Fibroblast of lung (primary cell): ENCODE results near the gene RNASE12. TPM values are rescaled to one million over a fixed set of nuclear protein-coding genes. Genes with fewer than 3 reads are reported as not detected.
A peak's percentile ranks its signal among the peaks of the same experiment; 100 is the strongest.

Experiments
- DNase-seq, 2 donors: peaks; one replicate each; pipeline versions ENCODE4 v3.0.0 to v3.0.0-alpha.2; 2010; ENCODE audit warnings: low read depth in 2 of 2
- H2AFZ ChIP-seq: 2 replicates; pipeline ENCODE4 v1.5.1; 2012; ENCODE audit warnings: low read length, control low read depth, inconsistent platforms
- H3K27ac ChIP-seq: 2 replicates; pipeline ENCODE4 v1.5.1; 2011; ENCODE audit warnings: low read length, control low read depth; ENCODE audit not compliant: insufficient read depth
- H3K27me3 ChIP-seq: 2 replicates; pipeline ENCODE4 v1.5.1; 2011; ENCODE audit warnings: mild to moderate bottlenecking, low read length; ENCODE audit not compliant: control insufficient read depth, insufficient read depth
- H3K36me3 ChIP-seq: 2 replicates; pipeline ENCODE4 v1.5.1; 2011; ENCODE audit warnings: low read length; ENCODE audit not compliant: control insufficient read depth, insufficient read depth
- H3K4me1 ChIP-seq: 2 replicates; pipeline ENCODE4 v1.5.1; 2011; ENCODE audit warnings: low read length; ENCODE audit not compliant: control insufficient read depth, insufficient read depth; ENCODE audit errors: extremely low read depth
- H3K4me2 ChIP-seq: 2 replicates; pipeline ENCODE4 v1.5.1; 2011; ENCODE audit warnings: low read length, control low read depth; ENCODE audit not compliant: insufficient read depth; ENCODE audit errors: extremely low read depth
- H3K4me3 ChIP-seq, 4 experiments: fragments of 200-600 bp in 1 of 4; sonication (generic) in 1 of 4; replicated peaks in 1 of 4; 2 replicates each; pipeline ENCODE4 v1.5.1; 2011 to 2016; ENCODE audit warnings: low read length in 4 of 4, low read depth in 3 of 4, mild to moderate bottlenecking in 3 of 4, control low read depth in 2 of 4, inconsistent platforms in 1 of 4, mixed read lengths in 1 of 4; ENCODE audit not compliant: insufficient read depth in 1 of 4; ENCODE audit errors: control extremely low read depth in 1 of 4
- H3K79me2 ChIP-seq: 2 replicates; pipeline ENCODE4 v1.5.1; 2012; ENCODE audit warnings: mild to moderate bottlenecking, low read length, inconsistent platforms; ENCODE audit not compliant: control insufficient read depth, insufficient read depth
- H3K9ac ChIP-seq: 2 replicates; pipeline ENCODE4 v1.5.1; 2011; ENCODE audit warnings: mild to moderate bottlenecking, low read length, control low read depth; ENCODE audit not compliant: insufficient read depth
- H3K9me3 ChIP-seq: 2 replicates; pipeline ENCODE4 v1.5.1; 2012; ENCODE audit warnings: low read depth, low read length; ENCODE audit not compliant: control insufficient read depth, insufficient read depth
- H4K20me1 ChIP-seq: 2 replicates; pipeline ENCODE4 v1.5.1; 2011; ENCODE audit warnings: low read length; ENCODE audit not compliant: control insufficient read depth, insufficient read depth; ENCODE audit errors: extremely low read depth
- EZH2 ChIP-seq: IDR thresholded peaks from 2 replicates; pipeline ENCODE4 v1.5.1; 2012; ENCODE audit warnings: low read length, control low read depth, mild to moderate bottlenecking; ENCODE audit errors: missing control alignments
- polyA plus RNA-seq, 2 donors: library from polyadenylated mRNA; depleted of rRNA in 1 of 2; stranded (reverse) in 1 of 2; unstranded in 1 of 2; fragments of >200 nt; gene quantifications; 2 replicates each; pipeline ENCODE4 v1.2.1, GENCODE V29; 2011 to 2012; ENCODE audit warnings: missing spikeins in 1 of 2
- total RNA-seq: library from RNA; depleted of rRNA; stranded (reverse); fragments of >200 nt; gene quantifications from 2 replicates; pipeline ENCODE4 v1.2.1, GENCODE V29; 2014
- TF ChIP-seq, protein P1 (sequence below), 2 donors: IDR thresholded peaks in 1 of 2; conservative IDR thresholded peaks in 1 of 2; 1 replicate in 1 of 2; 2 replicates in 1 of 2; pipeline ENCODE4 v1.5.1; 2011 to 2012; ENCODE audit warnings: low read length in 2 of 2, control low read depth in 1 of 2, inconsistent platforms in 1 of 2, low read depth in 1 of 2, mild to moderate bottlenecking in 1 of 2

RNASE12 gene
- total and polyA plus RNA-seq, 2 donors (not counting 1 experiment from before 2014, with no cell fraction given) = not detected

DNA sequence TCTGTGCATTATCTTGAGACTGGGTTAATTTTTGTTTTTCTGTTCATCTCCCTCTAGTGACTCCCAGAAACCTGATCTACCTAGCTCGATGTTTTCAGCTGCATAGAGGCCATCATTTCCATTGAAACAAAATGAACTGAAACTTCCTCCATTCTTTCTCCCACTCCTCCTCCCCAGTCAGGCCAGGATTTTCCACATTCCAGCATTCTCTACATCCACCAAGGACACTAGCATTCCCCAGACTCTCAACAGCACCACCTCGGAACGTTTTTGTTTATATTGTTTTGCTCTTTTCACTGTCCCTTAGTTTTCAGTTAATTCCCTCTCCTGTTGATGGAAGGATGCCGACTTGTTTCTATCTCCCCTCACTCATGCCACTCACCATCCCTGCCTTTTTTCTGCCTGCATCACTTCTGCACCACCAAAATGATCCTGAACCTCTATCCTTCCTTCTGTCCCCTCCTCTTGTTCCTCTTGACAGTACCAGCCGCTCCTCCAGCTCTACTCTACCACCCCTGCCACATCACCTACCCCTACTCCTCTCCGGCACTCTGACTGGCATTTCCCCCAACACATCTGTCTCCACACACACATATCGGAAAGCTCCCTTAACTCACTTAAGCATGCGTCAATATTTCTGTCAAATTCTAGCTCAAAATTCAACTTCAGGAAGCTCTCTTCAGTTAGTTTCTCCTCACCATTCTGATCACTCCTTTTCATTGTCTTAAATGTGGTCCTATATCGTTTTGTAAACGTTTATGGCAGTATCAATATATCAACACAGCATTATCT, 37.1 kb upstream of the RNASE12 start:
- TF ChIP-seq, protein P1, sequence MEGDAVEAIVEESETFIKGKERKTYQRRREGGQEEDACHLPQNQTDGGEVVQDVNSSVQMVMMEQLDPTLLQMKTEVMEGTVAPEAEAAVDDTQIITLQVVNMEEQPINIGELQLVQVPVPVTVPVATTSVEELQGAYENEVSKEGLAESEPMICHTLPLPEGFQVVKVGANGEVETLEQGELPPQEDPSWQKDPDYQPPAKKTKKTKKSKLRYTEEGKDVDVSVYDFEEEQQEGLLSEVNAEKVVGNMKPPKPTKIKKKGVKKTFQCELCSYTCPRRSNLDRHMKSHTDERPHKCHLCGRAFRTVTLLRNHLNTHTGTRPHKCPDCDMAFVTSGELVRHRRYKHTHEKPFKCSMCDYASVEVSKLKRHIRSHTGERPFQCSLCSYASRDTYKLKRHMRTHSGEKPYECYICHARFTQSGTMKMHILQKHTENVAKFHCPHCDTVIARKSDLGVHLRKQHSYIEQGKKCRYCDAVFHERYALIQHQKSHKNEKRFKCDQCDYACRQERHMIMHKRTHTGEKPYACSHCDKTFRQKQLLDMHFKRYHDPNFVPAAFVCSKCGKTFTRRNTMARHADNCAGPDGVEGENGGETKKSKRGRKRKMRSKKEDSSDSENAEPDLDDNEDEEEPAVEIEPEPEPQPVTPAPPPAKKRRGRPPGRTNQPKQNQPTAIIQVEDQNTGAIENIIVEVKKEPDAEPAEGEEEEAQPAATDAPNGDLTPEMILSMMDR (conservative IDR thresholded peaks at IDR 0.05 in 1 of 2, IDR thresholded peaks at IDR 0.05 in 1 of 2; ENCODE audit: low read depth in 1 of 2, low read length in 2 of 2) = no peak
- no peak for TF ChIP-seq EZH2
- no peaks in the 10 kb centered on the region for H3K9me3 ChIP-seq
- no peak overlapping the region for H3K4me2 ChIP-seq

DNA sequence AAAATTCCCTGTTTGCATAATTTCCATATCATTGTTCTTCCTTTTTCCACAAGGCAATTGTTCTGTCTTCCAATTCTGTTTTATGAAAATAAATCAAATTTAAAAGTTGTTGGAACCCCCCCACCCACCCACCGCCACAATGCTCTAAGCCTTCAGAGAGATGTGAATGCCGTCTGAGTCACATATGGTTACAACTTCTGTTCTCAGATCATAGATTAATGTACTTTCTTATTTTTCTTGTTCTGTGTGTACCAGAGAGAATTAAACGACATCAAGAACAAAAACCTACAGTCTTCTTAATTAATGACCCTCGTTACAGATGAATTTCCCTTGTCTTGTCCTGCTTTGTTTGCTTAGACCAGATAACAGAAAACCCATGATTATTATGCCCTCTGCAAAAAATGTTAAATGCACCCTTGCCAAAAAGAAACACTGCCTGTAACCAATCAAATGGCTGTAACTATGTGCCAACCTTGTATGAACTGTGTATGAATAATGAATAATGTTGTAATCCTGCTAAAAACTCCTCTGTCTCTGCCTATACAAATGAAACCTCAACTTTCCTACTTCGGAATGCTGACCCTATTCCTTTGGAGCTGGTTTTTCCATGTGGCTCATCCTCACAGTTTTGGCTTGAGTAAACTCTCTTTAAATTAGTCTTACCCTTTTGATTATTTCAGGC, 36.3 kb upstream of the RNASE12 start:
- H3K4me3 ChIP-seq = no peak overlapping the region
- H2AFZ ChIP-seq = no peak overlapping the region
- no peak overlapping the region for H3K27ac ChIP-seq
- H3K9me3 ChIP-seq = no peaks in the 10 kb centered on the region
- H3K4me1 ChIP-seq = peaks cover 6% of the 10 kb centered on the region
- H3K4me2 ChIP-seq = no peak overlapping the region
- no peaks in the 10 kb centered on the region for H3K79me2 ChIP-seq
- no peaks in the 10 kb centered on the region for H3K36me3 ChIP-seq
- no peak for DNase-seq
- H4K20me1 ChIP-seq = no peaks in the 10 kb centered on the region
- H3K9ac ChIP-seq = no peak overlapping the region
- no peak for TF ChIP-seq EZH2
- TF ChIP-seq, protein P1 (conservative IDR thresholded peaks at IDR 0.05 in 1 of 2, IDR thresholded peaks at IDR 0.05 in 1 of 2; ENCODE audit: low read depth in 1 of 2, low read length in 2 of 2) = no peak
- H3K27me3 ChIP-seq = peaks cover 5% of the 10 kb centered on the region

More for the DNA sequence above, 37.1 kb upstream of the RNASE12 start:
- H3K27ac ChIP-seq = no peak overlapping the region
- H3K4me1 ChIP-seq = peaks cover 2% of the 10 kb centered on the region
- H4K20me1 ChIP-seq = no peaks in the 10 kb centered on the region
- peaks cover 5% of the 10 kb centered on the region for H3K27me3 ChIP-seq
- H3K9ac ChIP-seq = no peak overlapping the region
- H3K4me3 ChIP-seq = no peak overlapping the region
- DNase-seq = no peak
- H3K36me3 ChIP-seq = no peaks in the 10 kb centered on the region
- H2AFZ ChIP-seq = no peak overlapping the region
- H3K79me2 ChIP-seq = no peaks in the 10 kb centered on the region

DNA sequence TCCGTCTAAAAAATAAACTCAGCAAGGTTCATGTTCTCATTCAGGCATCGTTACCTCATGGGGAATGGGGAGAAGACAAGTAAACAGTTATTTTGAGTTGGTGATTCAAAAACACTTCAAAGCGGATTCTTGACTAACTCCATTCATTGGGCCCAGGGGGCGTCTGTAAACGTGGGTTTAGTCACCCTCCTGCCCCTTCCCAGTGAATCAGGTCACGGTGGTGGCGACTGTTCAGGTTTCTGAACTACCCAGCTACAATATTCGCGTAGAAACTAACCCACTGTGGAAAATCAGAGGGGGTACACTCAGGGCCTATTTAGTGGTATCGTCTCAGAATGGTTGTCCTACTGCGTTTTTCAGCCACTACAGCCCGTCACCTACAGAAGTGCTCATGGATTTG, 35.1 kb upstream of the RNASE12 start:
- no peak for DNase-seq
- Histone ChIP-seq H2AFZ (no peak overlapping the region), H3K27ac (no peak overlapping the region), H3K4me2 (peak overlapping the region; percentile 33), H3K4me3 (peak overlapping the region in 2 of 4 experiments; percentile 23 to 46), H4K20me1 (no peaks in the 10 kb centered on the region), H3K9me3 (no peaks in the 10 kb centered on the region), H3K9ac (no peak overlapping the region), H3K4me1 (peaks cover 4% of the 10 kb centered on the region), H3K27me3 (peaks cover 5% of the 10 kb centered on the region), H3K79me2 (no peaks in the 10 kb centered on the region), H3K36me3 (no peaks in the 10 kb centered on the region)
- TF ChIP-seq EZH2 = no peak
- TF ChIP-seq, protein P1 (conservative IDR thresholded peaks at IDR 0.05 in 1 of 2, IDR thresholded peaks at IDR 0.05 in 1 of 2; ENCODE audit: low read depth in 1 of 2, low read length in 2 of 2) = no peak
